IPS-NIHi7 (cell line): Measurements from ENCODE around the gene STRIP2.
"Not testable (repeated sequence)": the region's sequence is repeated elsewhere in the genome, so short reads cannot be mapped to it uniquely, and the experiment has no call there.

ENCODE experiments used
- DNase-seq: peaks from one replicate; pipeline ENCODE4 v3.0.0; 2012; ENCODE audit warnings: mixed read lengths; ENCODE audit errors: extremely low spot score

The STRIP2 gene

DNA sequence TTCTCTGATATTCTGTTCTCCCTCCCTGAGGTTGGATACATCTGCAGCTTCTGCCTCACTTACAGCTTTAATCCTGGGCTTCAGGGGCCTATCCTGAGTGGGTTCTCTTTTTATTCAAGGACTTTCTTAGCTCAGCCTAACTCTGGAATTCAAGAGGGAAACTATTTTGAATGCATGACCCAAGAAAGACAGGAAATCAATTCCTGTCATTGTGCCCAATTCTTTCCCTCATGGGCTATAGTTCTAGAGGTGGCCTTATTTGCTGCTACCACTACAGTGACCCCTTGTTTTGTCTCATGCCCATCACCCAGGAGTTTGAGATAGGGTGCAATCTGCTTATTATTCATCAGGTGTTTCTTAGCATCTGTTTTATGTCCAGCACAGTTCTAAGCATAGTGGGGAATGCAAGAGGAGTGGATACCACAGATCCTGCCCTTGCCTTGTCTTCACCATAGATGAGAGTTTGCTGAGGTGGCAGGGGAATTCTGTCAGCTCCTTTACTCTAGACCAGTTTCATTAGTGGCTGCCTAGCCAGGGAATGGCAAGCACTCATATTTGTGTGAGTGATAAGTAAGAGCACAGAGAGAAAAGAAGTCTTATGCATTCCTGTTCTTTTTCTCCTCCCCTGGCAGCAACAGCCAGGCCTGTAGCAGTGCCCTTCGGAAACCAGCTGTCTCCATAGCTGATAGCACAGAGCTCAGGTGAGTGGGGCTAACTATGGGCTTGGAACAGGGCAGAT lies 19.4 kb downstream of the STRIP2 start:
- no peak for DNase-seq

DNA sequence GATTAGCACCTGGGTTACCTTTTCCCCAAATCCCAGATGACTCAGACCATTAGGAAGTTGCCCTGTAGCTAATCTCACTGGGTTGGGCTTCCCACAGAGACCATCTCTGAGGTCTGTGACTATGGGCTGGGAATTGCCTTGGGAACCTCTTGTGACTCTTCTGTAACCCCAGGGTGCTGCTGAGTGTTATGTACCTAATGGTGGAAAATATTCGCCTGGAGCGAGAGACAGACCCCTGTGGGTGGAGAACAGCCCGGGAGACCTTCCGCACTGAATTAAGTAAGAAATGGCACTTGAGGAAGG lies 20.0 kb downstream of the STRIP2 start:
- peak; percentile 78 for DNase-seq

DNA sequence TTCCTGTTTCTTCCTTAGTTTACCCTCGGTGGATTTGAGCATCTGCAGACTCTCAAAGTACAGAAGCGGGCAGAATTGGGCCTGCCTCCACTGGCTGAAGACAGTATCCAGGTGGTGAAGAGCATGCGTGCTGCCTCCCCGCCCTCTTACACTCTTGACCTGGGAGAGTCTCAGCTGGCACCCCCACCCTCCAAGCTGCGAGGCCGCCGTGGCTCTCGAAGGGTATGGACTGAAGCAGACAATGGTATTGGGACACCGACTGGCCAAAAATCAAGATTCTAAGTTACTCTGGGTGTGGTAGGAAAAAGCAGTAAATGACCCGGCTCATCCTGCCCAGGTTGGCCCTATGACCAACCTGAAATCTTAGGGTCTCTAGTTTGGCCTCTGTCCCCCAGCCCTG lies 22.2 kb downstream of the STRIP2 start:
- no peak for DNase-seq

DNA sequence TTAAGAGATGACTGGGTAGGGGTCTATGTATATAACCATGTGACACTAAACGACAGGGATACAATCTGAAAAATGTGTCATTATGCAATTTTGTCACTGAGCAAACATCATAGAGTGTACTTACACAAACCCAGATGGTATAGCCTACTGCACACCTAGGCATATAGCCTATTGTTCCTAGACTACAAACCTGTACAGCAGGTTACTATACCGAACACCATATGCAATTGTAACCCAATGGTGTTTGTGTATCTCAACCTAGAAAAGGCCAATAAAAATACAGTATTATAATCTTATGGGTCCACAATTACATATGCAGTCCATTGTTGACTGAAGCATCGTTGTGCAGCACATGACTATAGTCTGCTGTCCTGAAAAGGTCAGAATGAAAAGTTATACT lies 22.9 kb downstream of the STRIP2 start:
- no peak for DNase-seq

DNA sequence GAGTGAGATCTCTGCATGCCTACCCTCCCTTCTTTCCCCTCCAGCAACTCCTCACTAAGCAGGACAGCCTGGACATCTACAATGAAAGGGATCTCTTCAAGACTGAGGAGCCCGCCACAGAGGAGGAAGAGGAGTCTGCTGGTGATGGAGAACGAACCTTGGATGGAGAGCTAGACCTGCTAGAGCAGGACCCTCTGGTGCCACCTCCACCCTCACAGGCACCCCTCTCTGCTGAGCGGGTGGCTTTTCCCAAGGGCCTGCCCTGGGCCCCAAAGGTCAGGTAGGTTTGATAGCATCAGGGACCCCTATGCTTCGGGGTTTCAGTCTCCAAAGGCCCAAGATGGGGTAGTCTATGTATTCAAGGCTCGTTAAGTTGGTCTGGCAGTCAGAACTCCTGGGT lies 23.9 kb downstream of the STRIP2 start:
- DNase-seq: no peak

DNA sequence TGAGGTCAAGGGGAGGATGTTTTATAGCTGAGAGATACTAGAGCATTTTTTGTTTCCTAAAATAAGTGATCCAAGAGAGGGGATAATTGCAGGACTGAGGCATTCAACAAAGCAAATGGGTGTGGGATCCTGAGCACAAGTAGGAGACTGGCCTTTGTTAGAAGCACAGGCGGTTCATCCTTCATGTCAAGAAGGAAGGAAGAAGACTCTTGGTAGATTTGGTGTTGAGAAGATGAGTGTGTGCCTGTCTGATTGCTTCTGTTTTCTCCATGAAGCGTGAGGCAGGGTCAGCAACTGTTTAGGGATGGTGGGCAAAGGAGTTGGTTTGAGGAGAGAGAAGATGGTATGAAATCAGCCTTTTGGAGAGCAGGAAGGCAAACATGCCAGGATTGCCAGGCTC lies 27.6 kb downstream of the STRIP2 start:
- no peak for DNase-seq

DNA sequence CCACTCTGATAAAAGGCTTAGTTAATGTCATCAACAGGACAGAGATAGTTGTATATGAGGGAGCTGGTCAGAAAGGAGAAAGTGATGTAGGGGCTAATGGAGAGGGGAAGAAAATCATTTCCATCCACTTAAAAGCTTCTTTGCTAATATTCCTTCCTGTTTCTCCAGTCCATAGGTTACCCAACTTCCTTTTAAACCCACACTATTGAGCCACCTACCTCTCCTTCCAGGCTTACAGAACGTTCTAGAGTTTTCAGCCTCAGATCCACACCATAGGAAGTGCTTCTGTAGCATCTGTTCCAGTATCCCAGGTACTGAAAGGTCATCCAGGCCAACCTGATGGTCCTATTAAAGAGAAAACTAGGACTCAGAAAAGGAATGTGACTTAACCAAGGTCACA lies 28.2 kb downstream of the STRIP2 start:
- no peak for DNase-seq

DNA sequence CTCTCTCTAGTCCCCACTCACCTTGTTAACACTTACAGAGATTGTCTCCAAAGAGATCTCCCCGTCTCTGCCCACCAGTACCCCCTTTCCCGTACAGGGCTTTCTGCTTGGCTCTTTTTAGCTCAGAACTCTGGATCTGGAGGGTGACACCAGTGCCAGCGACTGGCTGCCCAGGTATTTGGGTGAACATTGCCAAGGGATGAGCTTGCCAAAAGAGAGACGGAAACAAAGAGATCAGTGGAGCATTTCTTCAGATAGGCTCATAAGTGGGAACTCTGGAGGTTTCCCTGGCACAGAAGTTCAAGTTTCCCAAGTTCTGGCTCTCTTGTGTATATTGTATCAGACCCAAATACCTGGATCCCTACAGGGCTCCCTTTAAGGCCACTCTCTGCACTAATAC lies 30.0 kb downstream of the STRIP2 start:
- DNase-seq: no peak

DNA sequence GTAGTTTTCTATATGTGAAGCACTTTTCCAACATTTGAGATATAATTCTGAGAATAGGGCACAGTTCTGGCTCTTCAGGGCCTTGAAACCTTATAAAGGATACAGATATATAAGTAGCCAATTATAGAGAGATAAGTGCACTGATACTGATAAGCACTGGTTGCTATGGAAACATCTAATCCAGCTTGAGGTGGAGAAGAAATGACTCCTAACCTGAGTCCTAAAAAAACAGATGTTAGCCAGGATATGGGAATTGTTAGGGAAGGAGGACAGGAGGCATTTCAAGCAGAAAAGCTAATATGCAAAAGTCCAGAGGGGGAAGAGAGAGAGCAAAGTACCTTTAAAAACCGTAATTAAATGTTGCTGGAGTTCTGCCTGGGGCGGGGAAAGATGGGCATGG lies 30.8 kb downstream of the STRIP2 start:
- DNase-seq: no peak

DNA sequence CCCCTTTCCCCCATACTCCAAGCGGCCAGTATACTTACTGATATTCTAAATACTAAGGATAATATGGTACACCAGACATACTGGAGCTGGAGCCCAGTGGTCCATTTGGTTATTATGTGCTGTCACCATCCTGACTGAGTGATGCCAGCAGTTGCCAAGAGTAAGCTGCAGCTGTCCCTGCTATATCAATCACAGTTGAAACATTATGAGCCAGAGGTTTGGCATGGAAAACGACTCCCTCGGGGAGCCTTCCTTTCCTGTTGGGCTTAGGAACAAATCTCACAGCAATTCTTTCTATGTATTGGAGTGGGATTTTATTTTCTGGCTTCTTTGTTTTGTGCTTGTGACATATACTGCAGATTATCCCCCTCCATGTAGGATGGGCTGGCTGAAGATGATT lies 32.6 kb downstream of the STRIP2 start:
- DNase-seq: no peak

DNA sequence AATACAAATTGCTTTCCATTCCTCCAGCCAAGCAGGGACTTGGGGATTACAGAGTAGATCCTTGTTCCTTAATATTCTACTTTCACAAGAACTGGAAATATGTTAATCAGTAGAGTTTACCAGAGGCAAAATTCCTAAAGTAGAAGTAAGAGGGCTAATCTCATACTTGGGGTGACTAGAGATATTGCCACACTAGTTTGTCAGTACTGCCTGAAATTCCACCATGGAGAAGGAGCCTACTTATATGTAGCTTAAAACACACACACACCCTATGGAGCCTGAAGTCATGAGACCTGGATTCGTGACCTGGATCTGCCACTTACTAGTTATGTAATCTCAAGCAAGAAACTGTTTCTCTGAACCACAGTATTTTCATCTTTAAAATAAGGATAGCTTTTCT lies 33.9 kb downstream of the STRIP2 start:
- DNase-seq: no peak

DNA sequence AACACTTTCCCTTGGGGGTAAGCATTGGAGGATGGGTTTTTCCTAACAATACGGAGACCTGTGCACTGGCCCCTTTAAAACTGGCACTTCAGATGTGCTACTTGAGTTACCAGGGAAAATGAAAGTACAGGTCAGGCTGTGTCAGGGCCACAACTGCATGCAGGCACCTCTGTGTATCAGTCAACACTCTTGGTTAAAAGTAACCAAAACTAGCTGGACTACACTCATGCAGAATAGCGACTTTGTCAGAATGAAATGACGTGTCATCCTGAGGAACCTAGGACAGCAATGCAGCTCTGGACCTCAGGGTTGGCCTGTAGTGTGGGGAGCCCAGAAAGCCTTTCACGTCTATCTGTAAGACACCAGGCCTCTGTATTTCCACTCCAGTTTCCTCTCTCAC lies 34.3 kb downstream of the STRIP2 start:
- no peak for DNase-seq

DNA sequence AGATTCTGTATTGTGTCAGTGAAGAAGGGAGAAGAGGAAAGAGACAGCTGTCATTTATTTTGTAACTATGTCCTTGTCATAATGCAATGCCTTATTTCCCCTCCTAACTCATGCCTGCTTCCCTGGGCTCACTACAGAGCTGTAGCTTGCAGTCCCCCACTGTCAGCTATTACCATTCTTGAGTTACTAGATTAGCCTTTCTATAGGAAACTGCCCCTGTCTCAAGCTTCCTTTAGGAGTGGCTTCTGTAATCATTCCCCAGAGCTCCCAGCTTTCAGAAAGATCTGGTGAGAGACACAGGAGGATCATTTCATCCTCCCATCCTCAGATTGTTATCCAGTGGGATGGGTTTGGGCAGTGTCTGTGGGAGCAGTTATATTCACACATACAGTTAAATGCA lies 35.7 kb downstream of the STRIP2 start:
- DNase-seq: peak; percentile 61

DNA sequence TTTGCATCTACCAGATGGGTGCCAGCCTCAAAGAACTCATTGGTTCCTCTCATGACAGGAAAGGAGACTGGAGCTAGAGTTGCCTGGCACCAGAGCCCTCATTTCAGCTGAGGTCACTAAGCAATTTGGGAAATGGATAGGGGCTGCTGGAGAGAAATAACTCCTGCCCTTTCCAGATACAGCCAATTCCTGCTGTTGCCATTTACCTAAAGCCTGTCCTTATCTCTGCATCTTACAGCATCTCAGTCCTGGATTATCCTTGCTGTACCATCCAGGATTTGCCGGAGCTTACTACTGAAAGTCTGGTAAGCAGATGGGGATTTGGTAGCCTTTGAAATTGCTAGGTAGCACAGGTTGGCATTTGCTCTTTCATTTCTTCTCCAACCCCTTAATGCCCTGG lies 36.2 kb downstream of the STRIP2 start:
- no peak for DNase-seq

DNA sequence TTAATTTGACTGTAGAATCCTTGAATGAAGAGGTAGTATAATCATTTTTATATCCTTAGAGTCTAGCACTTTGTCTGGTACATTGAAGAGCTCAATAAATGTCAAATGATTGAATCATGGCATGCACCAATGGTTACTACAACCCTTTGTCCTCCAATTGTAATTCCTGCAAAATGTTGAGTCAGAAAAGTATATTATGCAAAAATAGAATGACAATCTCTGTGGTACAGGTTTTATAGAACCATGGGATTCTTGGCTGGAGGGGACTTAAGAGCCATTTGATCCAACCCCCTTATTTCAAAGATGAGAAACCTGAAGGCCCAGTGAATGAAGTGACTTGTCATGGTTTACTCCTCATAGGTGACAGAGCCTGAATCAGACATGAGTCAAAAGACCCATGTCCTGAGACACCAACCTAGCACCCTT lies 37.2 kb downstream of the STRIP2 start:
- DNase-seq: no peak

DNA sequence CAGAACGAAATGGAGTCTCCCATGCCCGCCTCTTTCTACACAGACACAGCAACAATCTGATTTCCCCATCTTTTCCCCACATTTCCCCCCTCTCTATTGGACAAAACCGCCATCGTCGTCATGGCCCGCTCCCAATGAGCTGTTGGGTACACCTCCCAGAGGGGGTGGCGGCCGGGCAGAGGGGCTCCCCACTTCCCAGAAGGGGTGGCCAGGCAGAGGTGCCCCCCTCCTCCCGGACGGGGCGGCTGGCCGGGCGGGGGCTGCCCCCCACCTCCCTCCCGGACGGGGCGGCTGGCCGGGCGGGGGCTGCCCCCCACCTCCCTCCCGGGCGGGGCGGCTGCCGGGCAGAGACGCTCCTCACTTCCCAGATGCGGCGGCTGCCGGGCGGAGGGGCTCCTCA lies 41.7 kb downstream of the STRIP2 start:
- DNase-seq: not testable (repeated sequence)

DNA sequence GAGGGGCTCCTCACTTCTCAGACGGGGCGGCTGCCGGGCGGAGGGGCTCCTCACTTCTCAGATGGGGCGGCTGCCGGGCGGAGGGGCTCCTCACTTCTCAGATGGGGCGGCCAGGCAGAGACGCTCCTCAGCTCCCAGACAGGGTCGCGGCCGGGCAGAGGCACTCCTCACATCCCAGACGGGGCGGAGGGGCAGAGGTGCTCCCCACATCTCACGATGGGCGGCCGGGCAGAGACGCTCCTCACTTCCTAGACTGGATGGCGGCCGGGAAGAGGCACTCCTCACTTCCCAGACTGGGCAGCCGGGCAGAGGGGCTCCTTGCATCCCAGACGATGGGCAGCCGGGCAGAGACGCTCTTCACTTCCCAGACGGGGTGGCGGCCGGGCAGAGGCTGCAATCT lies 42.2 kb downstream of the STRIP2 start:
- not testable (repeated sequence) for DNase-seq

DNA sequence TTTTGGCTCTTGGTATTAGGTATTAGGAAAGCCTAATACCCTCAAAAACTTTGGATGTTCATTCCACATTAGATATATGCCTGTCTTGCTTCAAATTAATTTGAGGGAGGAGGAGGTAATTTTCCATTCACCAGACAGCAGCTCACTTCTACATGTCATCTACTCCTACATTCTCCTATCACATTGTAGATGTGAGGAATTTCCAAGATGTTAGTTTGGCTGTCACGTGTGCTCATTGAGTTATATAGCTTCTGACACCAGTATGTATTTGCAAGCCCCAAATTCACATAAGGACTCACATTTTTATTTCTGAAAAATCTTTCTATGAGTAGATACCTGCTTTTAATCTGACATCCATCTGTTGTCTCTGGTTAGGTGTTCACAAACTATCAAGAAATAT lies 45.6 kb downstream of the STRIP2 start:
- no peak for DNase-seq

DNA sequence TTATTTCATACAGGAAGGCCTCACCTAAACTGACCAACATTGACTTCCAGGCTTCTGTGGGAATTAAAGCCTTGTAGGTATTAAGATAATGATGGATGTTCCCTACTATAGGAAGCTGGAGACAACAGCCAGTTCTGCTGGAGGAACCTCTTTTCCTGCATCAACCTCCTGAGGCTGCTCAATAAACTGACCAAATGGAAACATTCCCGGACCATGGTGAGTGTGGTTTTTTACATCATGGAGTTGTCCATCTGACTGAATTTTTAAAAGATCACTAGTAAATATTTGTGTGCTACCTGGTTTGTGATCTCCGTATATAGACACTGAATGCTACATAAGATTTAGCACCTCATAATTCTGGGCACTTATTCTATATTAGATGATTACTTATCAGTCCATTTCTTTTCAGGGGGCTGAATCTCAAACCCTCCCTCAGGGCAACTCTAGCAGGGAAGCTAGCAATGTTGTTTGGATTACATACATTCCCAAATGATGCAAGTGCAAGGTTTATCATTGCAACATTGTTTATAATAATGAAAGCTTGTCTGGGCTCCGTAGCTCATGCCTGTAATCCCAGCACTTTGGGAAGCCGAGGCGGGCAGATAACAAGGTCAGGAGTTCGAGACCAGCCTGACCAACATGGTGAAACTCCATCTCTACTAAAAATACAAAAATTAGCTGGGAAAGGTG lies 46.6 kb downstream of the STRIP2 start:
- no peak for DNase-seq

DNA sequence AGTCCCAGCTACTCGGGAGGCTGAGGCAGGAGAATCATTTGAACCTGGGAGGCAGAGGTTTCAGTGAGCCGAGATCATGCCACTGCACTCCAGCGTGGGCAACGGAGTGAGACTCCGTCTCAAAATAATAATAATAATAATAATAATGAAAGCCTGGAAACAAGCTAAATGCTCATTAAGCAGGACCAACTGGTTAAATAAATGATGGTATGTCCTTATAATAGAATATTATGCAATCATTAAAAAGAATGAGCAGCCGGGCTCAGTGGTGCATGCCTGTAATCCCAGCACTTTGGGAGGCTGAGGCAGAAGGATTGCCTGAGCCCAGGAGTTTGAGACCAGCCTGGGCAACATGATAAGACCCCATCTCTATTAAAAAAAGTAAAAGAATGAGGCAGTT lies 47.1 kb downstream of the STRIP2 start:
- not testable (repeated sequence) for DNase-seq

DNA sequence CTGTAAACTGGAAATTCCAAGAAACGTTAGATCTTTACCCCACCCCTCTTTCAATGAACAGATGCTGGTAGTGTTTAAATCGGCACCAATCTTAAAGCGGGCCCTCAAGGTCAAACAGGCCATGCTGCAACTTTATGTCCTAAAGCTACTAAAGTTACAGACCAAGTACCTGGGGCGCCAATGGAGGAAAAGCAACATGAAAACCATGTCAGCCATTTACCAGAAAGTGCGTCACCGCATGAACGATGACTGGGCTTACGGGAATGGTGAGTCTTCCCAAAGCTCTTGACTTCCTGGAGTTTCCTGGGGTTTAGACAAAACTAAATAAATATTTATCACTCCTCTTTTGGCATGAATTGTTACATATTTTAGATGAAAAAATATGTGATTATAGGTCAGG lies 48.5 kb downstream of the STRIP2 start:
- no peak for DNase-seq

DNA sequence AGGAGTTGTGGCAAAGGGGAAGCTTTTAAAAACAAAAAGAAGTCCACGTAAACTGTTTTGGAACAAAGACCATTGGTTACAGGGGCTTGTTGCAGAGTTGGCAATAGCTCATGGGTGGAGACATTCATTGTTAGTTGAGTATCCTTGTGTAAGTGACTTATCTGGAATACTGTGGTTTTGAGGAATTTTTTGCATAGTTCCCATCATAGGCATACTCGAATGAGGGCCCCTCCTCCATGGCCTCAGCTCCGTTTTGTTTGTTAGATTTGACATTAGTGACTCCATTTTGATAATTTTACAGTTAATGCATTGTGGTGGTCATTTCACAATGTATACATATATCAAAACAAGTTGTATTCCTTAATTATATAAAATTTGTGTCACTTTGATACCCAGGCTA lies 55.3 kb downstream of the STRIP2 start:
- DNase-seq: no peak

DNA sequence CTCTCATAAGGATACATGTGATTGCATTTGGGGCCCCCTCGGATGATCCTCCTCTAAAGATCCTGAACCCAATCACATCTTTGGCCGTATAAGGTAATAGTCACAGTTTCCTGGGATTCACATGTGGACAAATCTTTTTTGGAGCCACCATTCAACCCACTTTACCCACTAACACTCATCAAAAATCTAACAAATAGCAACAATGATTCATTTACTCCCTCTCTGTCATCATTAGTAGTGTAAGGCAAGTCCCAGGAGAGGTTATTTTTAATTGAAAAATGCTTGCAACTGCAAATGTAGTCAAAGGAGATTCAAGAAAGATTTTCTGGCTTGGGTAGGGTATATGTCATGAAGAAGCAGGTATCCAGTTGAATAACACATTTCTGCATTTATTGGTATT lies 58.2 kb downstream of the STRIP2 start:
- DNase-seq: no peak

DNA sequence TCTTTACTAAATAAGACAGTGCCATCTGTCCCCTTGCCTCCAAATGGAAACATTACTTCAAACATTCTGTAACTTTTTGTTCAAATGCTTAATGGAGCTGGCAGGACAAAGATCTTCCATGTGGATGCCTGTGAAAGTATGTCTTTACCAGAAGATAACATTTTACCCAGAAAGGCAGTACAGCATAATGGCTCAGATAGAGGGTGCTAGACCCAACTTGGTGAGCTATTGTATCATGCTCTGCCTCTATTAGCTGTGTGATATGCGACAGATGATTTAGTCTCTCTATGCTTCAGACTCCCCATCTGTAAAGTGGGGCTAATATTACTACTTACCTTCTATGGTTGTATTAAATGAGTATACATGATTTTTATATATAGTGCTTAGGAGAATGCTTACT lies 59.3 kb downstream of the STRIP2 start:
- DNase-seq: no peak
